Gastrocnemius medialis (tissue), 4 donors: ENCODE measurements around the gene AMIGO3.
A peak's percentile ranks its signal among the peaks of the same experiment; 100 is the strongest.

ENCODE experiments used
- POLR2A ChIP-seq, 2 donors: fragments of 450-650 bp; IDR thresholded peaks; one replicate each; pipeline ENCODE4 v1.6.1; 2017; ENCODE audit warnings: antibody characterized with exemption in 2 of 2, mild to moderate bottlenecking in 2 of 2, moderate library complexity in 2 of 2
- TF ChIP-seq, protein P1 (sequence below), 5 experiments: fragments of 450-650 bp in 3 of 5; fragments of 200-600 bp in 2 of 5; sonication (generic) in 2 of 5; IDR thresholded peaks in 4 of 5; conservative IDR thresholded peaks in 1 of 5; 1 replicate in 4 of 5; 2 replicates in 1 of 5; pipeline ENCODE4 v1.5.1; 2016 to 2019; ENCODE audit warnings: antibody characterized with exemption in 5 of 5, mild to moderate bottlenecking in 3 of 5, moderate library complexity in 3 of 5

DNA sequence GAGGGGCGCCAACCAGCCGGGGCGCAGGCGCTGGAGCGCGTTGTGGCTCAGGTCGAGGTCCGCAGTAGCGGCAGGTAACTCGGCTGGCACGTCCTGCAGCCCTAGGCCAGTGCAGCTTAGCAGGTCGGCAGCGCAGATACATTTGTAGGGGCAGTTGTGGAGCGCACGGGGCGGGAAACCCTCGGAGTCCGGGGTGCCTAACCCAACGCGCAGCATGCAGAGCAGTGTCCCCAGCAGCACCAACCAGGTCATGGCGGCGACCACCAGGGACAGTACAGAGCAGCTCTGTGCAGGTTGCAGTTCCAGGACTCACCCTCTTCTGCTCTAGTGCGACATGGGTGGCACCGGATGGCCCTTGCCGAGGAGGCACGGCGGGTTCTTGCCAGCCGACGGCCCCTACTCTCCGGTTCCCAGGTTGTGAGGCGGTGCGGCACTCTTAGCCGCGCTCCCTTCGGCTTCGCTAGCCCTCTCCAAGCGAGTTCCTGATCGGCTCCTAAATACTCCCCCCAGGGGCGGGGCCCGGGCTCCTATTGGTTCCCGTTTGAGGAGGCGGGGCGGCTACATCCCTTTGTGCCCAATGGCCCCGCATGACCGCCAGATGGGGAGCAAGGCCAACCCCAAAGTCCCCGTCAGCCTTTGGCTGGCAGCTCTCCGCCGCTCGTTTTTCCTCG is at the start of gene AMIGO3:
- TF ChIP-seq, protein P1, sequence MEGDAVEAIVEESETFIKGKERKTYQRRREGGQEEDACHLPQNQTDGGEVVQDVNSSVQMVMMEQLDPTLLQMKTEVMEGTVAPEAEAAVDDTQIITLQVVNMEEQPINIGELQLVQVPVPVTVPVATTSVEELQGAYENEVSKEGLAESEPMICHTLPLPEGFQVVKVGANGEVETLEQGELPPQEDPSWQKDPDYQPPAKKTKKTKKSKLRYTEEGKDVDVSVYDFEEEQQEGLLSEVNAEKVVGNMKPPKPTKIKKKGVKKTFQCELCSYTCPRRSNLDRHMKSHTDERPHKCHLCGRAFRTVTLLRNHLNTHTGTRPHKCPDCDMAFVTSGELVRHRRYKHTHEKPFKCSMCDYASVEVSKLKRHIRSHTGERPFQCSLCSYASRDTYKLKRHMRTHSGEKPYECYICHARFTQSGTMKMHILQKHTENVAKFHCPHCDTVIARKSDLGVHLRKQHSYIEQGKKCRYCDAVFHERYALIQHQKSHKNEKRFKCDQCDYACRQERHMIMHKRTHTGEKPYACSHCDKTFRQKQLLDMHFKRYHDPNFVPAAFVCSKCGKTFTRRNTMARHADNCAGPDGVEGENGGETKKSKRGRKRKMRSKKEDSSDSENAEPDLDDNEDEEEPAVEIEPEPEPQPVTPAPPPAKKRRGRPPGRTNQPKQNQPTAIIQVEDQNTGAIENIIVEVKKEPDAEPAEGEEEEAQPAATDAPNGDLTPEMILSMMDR (IDR thresholded peaks at IDR 0.05 in 4 of 5, conservative IDR thresholded peaks at IDR 0.05 in 1 of 5) = peak; percentile 60 to 81 (median 69)
- peak; percentile 57 to 76 for TF ChIP-seq POLR2A (IDR thresholded peaks at IDR 0.05)
